HG03575 (cell line): Measurements from ENCODE around the gene SLC24A3.

ENCODE experiments used
- ATAC-seq: cut with Tn5 transposase; IDR thresholded peaks from one replicate; pipeline ENCODE4 v1.9.1; 2021; ENCODE audit not compliant: unreplicated experiment, insufficient number of reproducible peaks, low FRiP score; ENCODE audit errors: extremely low read depth

Gene SLC24A3

GRCh38 chr20:19212469-19212815, at the start of gene SLC24A3:
SLC24A3 (plus strand) TSS chr20:19212642.
- no peak for ATAC-seq

GRCh38 chr20:19170148-19170547, 42.3 kb upstream of the SLC24A3 start:
- no peak for ATAC-seq

- no peak for ATAC-seq
Observed at GRCh38 chr20:19172637-19173036, 39.8 kb upstream of the SLC24A3 start.

- no peak for ATAC-seq
Observed at GRCh38 chr20:19176470-19177052, 35.9 kb upstream of the SLC24A3 start.

GRCh38 chr20:19181552-19181951, 30.9 kb upstream of the SLC24A3 start:
- no peak for ATAC-seq

- ATAC-seq: no peak
Observed at GRCh38 chr20:19185083-19185482, 27.4 kb upstream of the SLC24A3 start.

GRCh38 chr20:19193349-19193748, 19.1 kb upstream of the SLC24A3 start:
- no peak for ATAC-seq

GRCh38 chr20:19205981-19206396, 6.5 kb upstream of the SLC24A3 start:
- ATAC-seq: no peak

- ATAC-seq: no peak
Observed at GRCh38 chr20:19207541-19207940, 4.9 kb upstream of the SLC24A3 start.

GRCh38 chr20:19210391-19211155, 1.9 kb upstream of the SLC24A3 start:
- no peak for ATAC-seq

- no peak for ATAC-seq
Observed at GRCh38 chr20:19211252-19211651, 1.2 kb upstream of the SLC24A3 start.

GRCh38 chr20:19211661-19212468, 577 bp upstream of the SLC24A3 start:
- no peak for ATAC-seq

GRCh38 chr20:19212821-19213502, 520 bp downstream of the SLC24A3 start:
- no peak for ATAC-seq

GRCh38 chr20:19213946-19214490, 1.6 kb downstream of the SLC24A3 start:
- ATAC-seq: no peak

- no peak for ATAC-seq
Observed at GRCh38 chr20:19218411-19218810, 6.0 kb downstream of the SLC24A3 start.

- no peak for ATAC-seq
Observed at GRCh38 chr20:19222520-19223040, 10.1 kb downstream of the SLC24A3 start.

GRCh38 chr20:19223640-19224039, 11.2 kb downstream of the SLC24A3 start:
- ATAC-seq: no peak

GRCh38 chr20:19231359-19232035, 19.1 kb downstream of the SLC24A3 start:
- ATAC-seq: no peak
